Measurements from ENCODE around the gene ZNF267. TPM values are rescaled to one million over a fixed set of nuclear protein-coding genes. Genes with fewer than 3 reads are reported as not detected.

ZNF267 gene
- total RNA-seq, result 5.5 and 6.9 TPM in 2 replicates

DNA sequence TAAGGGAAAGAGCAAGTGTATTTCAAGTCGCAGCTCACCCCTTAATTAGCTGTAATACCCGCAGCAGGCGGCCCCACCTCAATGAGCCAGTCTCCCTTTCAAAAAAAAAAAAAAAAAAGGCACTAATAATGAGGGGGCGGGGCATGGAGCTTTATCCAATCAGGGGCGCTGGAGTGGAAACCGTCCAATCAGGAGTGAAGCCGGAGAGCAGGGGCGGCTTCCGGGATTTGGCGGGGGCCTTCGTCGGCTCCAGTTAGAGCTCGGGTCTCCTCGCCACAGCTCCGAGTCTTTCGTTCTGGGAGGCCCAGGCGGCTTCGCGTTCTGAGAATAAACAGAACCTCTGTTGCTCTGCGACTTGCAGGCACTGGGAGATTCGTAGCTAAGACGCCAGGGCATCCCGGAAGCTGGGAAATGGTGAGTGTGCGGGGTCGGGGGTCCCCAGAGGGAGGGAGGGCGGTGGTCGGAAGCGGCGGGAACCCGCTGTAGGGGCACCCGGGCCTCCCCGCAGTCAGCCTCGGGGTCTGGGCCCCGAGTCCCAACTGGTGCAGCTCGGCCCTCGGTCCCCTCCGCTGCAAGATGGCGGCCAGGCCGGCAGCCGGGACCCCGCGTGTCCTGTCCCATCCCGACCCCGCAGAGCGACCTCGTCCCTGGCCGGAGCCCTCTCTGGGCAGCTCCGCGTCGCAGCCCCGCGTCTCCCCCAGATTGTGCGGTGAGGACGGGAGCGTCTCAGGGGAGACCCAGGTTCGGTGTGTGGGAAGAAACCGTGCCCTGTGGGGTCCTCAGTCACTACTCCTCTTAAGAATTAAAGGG lies at the start of gene ZNF267:
ZNF267 (plus strand) TSS at position 252 of the 810 bp plus-strand sequence; CDS start at position 412, 160 bp downstream.

Data from pericardium fibroblast (primary cell).